HepG2 (cell line): Measurements from ENCODE around the gene BCO1. TPM values are rescaled to one million over a fixed set of nuclear protein-coding genes. Genes with fewer than 3 reads are reported as not detected.

Source experiments
- ATAC-seq: fragments of 200-7000 bp; cut with Tn5 transposase; 3 replicates; pipeline ENCODE4 v1.9.1; 2020; ENCODE audit warnings: mild to moderate bottlenecking, moderate library complexity
- BruUV-seq: library from RNA; stranded (reverse); fragments of 400-500 nt; replicated peaks from 2 replicates; lab custom pipeline; 2021; lab: Mats Ljungman, UMichigan
- CTCF ChIA-PET: fragments of 300-600 bp; formaldehyde crosslinking; extraction: SDS; loops from one replicate; lab custom pipeline; 2021; ENCODE audit warnings: low total read pairs, inconsistent platforms, low intra/inter-chr PET ratio; lab: Yijun Ruan, JAX
- POLR2A ChIA-PET: fragments of 350-600 bp; sonication (Branson Sonifier 250); formaldehyde crosslinking; loops from one replicate; lab custom pipeline; 2020; ENCODE audit warnings: antibody characterized with exemption, inconsistent platforms; lab: Yijun Ruan, JAX
- DNase-seq: peaks from one replicate; pipeline ENCODE4 v3.0.0-alpha.2; 2015; ENCODE audit warnings: low spot score
- FAIRE-seq: peaks from 3 replicates; lab custom pipeline; 2011; peaks lifted over from hg19 to GRCh38; lab: Jason Lieb, UNC
- H2AFZ ChIP-seq: one replicate; pipeline ENCODE4 v1.6.1; 2011; ENCODE audit warnings: low read length, inconsistent platforms
- H3K27ac ChIP-seq: fragments of 300-600 bp; 3 replicates; pipeline ENCODE4 v1.8.0; 2011; ENCODE audit warnings: mixed run types, mild to moderate bottlenecking, mixed read lengths, low read length, inconsistent platforms; ENCODE audit not compliant: insufficient read depth; ENCODE audit errors: extremely low read length
- H3K27me3 ChIP-seq, 2 experiments: fragments of 200-600 bp in 1 of 2; 2 replicates in 1 of 2; 3 replicates in 1 of 2; pipeline versions ENCODE4 v1.6.0 to v1.8.0; 2011; ENCODE audit warnings: low read length in 2 of 2, mild to moderate bottlenecking in 2 of 2, moderate library complexity in 2 of 2, inconsistent platforms in 1 of 2; ENCODE audit not compliant: insufficient read depth in 2 of 2, control insufficient read depth in 1 of 2
- H3K36me3 ChIP-seq, 2 experiments: fragments of 200-600 bp in 1 of 2; replicated peaks in 1 of 2; 2 replicates in 1 of 2; 3 replicates in 1 of 2; pipeline versions ENCODE4 v1.5.1 to v1.8.0; 2011; ENCODE audit warnings: low read length in 2 of 2, inconsistent platforms in 1 of 2; ENCODE audit not compliant: insufficient read depth in 2 of 2, control insufficient read depth in 1 of 2
- H3K4me1 ChIP-seq: 2 replicates; pipeline ENCODE4 v1.5.1; 2012; ENCODE audit warnings: low read length, inconsistent platforms; ENCODE audit not compliant: insufficient read depth
- H3K4me2 ChIP-seq: 2 replicates; pipeline ENCODE4 v1.6.0; 2011; ENCODE audit warnings: low read depth, low read length, inconsistent platforms
- H3K4me3 ChIP-seq, 3 experiments: fragments of 200-600 bp in 1 of 3; sonication (generic), shearing (Covaris generic) in 1 of 3; replicated peaks in 1 of 3; 2 replicates each; pipeline ENCODE4 v1.5.1; 2011 to 2016; ENCODE audit warnings: low read length in 3 of 3, inconsistent platforms in 2 of 3, low read depth in 2 of 3, mild to moderate bottlenecking in 2 of 3, control low read depth in 1 of 3, mixed read lengths in 1 of 3; ENCODE audit not compliant: insufficient read depth in 1 of 3
- H3K79me2 ChIP-seq: one replicate; pipeline ENCODE4 v1.6.1; 2011; ENCODE audit warnings: low read length, inconsistent platforms; ENCODE audit not compliant: insufficient read depth
- H3K9ac ChIP-seq: 2 replicates; pipeline ENCODE4 v1.6.0; 2011; ENCODE audit warnings: mild to moderate bottlenecking, low read depth, low read length, inconsistent platforms; ENCODE audit not compliant: insufficient read depth
- H3K9me3 ChIP-seq: 2 replicates; pipeline ENCODE4 v1.5.1; 2012; ENCODE audit warnings: mild to moderate bottlenecking, low read length
- H4K20me1 ChIP-seq: 2 replicates; pipeline ENCODE4 v1.6.0; 2011; ENCODE audit warnings: inconsistent platforms, mild to moderate bottlenecking, low read length, moderate library complexity; ENCODE audit not compliant: insufficient read depth
- FOSL1 ChIP-seq: sonication (generic); formaldehyde crosslinking; IDR thresholded peaks from 2 replicates; pipeline ENCODE4 v1.9.0; 2021; ENCODE audit warnings: missing genetic modification reagents, borderline replicate concordance
- FOSL2 ChIP-seq: sonication (generic); formaldehyde crosslinking; IDR thresholded peaks from 2 replicates; pipeline ENCODE4 v1.4.0; 2020; ENCODE audit warnings: missing genetic modification reagents
- FOXA3 ChIP-seq: IDR thresholded peaks from 2 replicates; pipeline ENCODE4 v1.6.1; 2016; ENCODE audit warnings: missing genetic modification reagents, missing compliant biosample characterization
- MXD1 ChIP-seq: sonication (generic); formaldehyde crosslinking; IDR thresholded peaks from 2 replicates; pipeline ENCODE4 v1.4.0; 2020; ENCODE audit warnings: mild to moderate bottlenecking, missing genetic modification reagents
- PHF20 ChIP-seq: sonication (generic); formaldehyde crosslinking; IDR thresholded peaks from 2 replicates; pipeline ENCODE4 v1.5.0; 2020; ENCODE audit warnings: mild to moderate bottlenecking, missing genetic modification reagents
- ZBTB7A ChIP-seq: sonication (generic); formaldehyde crosslinking; IDR thresholded peaks from 2 replicates; pipeline ENCODE4 v1.8.0; 2022; ENCODE audit warnings: mild to moderate bottlenecking, missing genetic modification reagents
- ZNF24 ChIP-seq: fragments of 450-650 bp; IDR thresholded peaks from 2 replicates; pipeline ENCODE4 v1.6.1; 2017; ENCODE audit warnings: antibody characterized with exemption, mild to moderate bottlenecking
- ZNF446 ChIP-seq: sonication (generic); formaldehyde crosslinking; IDR thresholded peaks from 2 replicates; pipeline ENCODE4 v1.5.0; 2020; ENCODE audit warnings: mild to moderate bottlenecking, missing genetic modification reagents
- in situ Hi-C: cut with HindIII; loops from 2 replicates; pipeline ENCODE4 v1.10.0; 2017; ENCODE audit warnings: low pct_unique_long_range_greater_than_20kb; ENCODE audit not compliant: extremely low pct_ligation_motif_present
- intact Hi-C: fragments of 100-400 bp; cut with micrococcal nuclease; formaldehyde crosslinking; loops from one replicate; pipeline ENCODE4 v1.10.0; 2022; ENCODE audit not compliant: unreplicated experiment
- polyA plus RNA-seq, 8 experiments: library from polyadenylated mRNA; depleted of rRNA in 3 of 8; stranded (reverse) in 7 of 8; unstranded in 1 of 8; fragments of >200 nt; fragmentation: Illumina TruSeq in 4 of 8; extraction: Trizol in 4 of 8; gene quantifications; 2 replicates each; pipeline versions ENCODE4 v1.2.1 to v1.2.3, GENCODE V29; 2011 to 2016; ENCODE audit warnings: low read depth in 4 of 8, missing spikeins in 1 of 8, mixed read lengths in 1 of 8; ENCODE audit not compliant: insufficient read depth in 1 of 8
- total RNA-seq, 5 experiments: library from RNA; depleted of rRNA; stranded (reverse); fragments of >200 nt; fragmentation: Illumina TruSeq; extraction: Trizol; gene quantifications; 2 replicates each; pipeline ENCODE4 v1.2.3, GENCODE V29; 2016; ENCODE audit warnings: low read depth in 1 of 5

BCO1 gene
- total and polyA plus RNA-seq, 2 of the 13 experiments (the other 11 are each of a cell fraction or from before 2014, with no cell fraction given): 0.11 TPM; not detected in 1

- Histone ChIP-seq H3K9ac (no peak overlapping the region), H3K79me2 (peaks cover 21% of the 10 kb centered on the region), H3K4me2 (no peak overlapping the region), H4K20me1 (no peaks in the 10 kb centered on the region), H3K4me1 (peaks cover 33% of the 10 kb centered on the region), H3K9me3 (no peaks in the 10 kb centered on the region), H3K4me3 (no peak overlapping the region), H3K36me3 (no peaks in the 10 kb centered on the region; a peak in 2 of 5 replicates), H3K27me3 (no peaks in the 10 kb centered on the region; a peak in 1 of 5 replicates), H2AFZ (no peak overlapping the region), H3K27ac (no peak overlapping the region)
- no peak for DNase-seq
- intact Hi-C loops (no loop called here), in situ Hi-C loops (no loop called here)
- BruUV-seq: no TSS peak
- POLR2A ChIA-PET: no interaction called here
- CTCF ChIA-PET: no interaction called here
- no peak for FAIRE-seq
- ATAC-seq: no peak
- TF ChIP-seq PHF20 (CRISPR knock-in tag) (no peak), FOSL1 (CRISPR knock-in tag) (no peak), FOSL2 (CRISPR knock-in tag) (no peak), FOXA3 (CRISPR knock-in tag) (no peak), ZBTB7A (CRISPR knock-in tag) (no peak), ZNF24 (no peak), MXD1 (CRISPR knock-in tag) (no peak), ZNF446 (CRISPR knock-in tag) (no peak)
Observed at GRCh38 chr16:81311762-81312161, 73.3 kb downstream of the BCO1 start.
